PFSK-1 (cell line): Measurements from ENCODE around the gene PHLDB3.

Experiments used
- SIN3A ChIP-seq: IDR thresholded peaks from 2 replicates; pipeline ENCODE4 v1.6.1; 2012; ENCODE audit warnings: mild to moderate bottlenecking, low read length, moderate library complexity, borderline replicate concordance; ENCODE audit not compliant: insufficient read depth
- TF ChIP-seq, protein P1 (sequence below), 2 experiments: IDR thresholded peaks; 2 replicates each; pipeline versions ENCODE4 v1.6.1 to v1.8.0; 2011 to 2012; ENCODE audit warnings: low read depth in 2 of 2, low read length in 2 of 2, control low read depth in 1 of 2, inconsistent platforms in 1 of 2, mild to moderate bottlenecking in 1 of 2, moderate library complexity in 1 of 2; ENCODE audit not compliant: insufficient read depth in 1 of 2

DNA sequence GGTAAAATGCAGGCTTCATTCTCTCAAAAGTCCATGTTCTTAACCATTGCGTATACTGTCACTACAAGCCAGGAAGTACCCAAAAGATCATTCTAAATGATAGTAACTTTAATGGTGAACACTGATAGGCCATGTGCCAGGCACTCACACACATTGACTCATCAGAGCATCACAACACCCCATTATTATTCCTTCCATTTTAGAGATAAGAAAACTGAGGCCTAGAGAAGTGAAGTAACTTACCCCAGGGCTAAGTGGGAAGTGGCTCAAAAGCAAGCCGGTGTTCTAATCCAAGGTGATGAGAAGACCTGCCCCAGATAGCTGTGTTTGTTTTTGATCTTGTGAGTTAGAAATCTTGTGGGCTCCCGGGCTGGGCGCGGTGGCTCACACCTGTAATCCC, 1.4 kb upstream of the PHLDB3 start:
- TF ChIP-seq, protein P1, sequence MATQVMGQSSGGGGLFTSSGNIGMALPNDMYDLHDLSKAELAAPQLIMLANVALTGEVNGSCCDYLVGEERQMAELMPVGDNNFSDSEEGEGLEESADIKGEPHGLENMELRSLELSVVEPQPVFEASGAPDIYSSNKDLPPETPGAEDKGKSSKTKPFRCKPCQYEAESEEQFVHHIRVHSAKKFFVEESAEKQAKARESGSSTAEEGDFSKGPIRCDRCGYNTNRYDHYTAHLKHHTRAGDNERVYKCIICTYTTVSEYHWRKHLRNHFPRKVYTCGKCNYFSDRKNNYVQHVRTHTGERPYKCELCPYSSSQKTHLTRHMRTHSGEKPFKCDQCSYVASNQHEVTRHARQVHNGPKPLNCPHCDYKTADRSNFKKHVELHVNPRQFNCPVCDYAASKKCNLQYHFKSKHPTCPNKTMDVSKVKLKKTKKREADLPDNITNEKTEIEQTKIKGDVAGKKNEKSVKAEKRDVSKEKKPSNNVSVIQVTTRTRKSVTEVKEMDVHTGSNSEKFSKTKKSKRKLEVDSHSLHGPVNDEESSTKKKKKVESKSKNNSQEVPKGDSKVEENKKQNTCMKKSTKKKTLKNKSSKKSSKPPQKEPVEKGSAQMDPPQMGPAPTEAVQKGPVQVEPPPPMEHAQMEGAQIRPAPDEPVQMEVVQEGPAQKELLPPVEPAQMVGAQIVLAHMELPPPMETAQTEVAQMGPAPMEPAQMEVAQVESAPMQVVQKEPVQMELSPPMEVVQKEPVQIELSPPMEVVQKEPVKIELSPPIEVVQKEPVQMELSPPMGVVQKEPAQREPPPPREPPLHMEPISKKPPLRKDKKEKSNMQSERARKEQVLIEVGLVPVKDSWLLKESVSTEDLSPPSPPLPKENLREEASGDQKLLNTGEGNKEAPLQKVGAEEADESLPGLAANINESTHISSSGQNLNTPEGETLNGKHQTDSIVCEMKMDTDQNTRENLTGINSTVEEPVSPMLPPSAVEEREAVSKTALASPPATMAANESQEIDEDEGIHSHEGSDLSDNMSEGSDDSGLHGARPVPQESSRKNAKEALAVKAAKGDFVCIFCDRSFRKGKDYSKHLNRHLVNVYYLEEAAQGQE (IDR thresholded peaks at IDR 0.05; ENCODE audit: insufficient read depth in 1 of 2, low read depth in 2 of 2, low read length in 2 of 2), result no peak
- no peak for TF ChIP-seq SIN3A
